HG02588 (cell line): Measurements from ENCODE around the gene EFS.
A peak's percentile ranks its signal among the peaks of the same experiment; 100 is the strongest.
"Not testable (repeated sequence)": the region's sequence is repeated elsewhere in the genome, so short reads cannot be mapped to it uniquely, and the experiment has no call there.

Source experiments
- ATAC-seq: cut with Tn5 transposase; IDR thresholded peaks from one replicate; pipeline ENCODE4 v1.9.1; 2021; ENCODE audit warnings: mild to moderate bottlenecking, moderate library complexity; ENCODE audit not compliant: unreplicated experiment

Gene EFS

GRCh38 chr14:23327947-23328744 lies 36.8 kb downstream of the EFS start:
- no peak for ATAC-seq

- no peak for ATAC-seq
These were observed 38.3 kb downstream of the EFS start for GRCh38 chr14:23326491-23327332.

- not testable (repeated sequence) for ATAC-seq
These were observed 39.2 kb downstream of the EFS start for GRCh38 chr14:23325746-23326145.

- no peak for ATAC-seq
These were observed 40.0 kb downstream of the EFS start for GRCh38 chr14:23324993-23325392.

- no peak for ATAC-seq
These were observed 40.5 kb downstream of the EFS start for GRCh38 chr14:23324455-23324846.

GRCh38 chr14:23323838-23324454 lies 41.0 kb downstream of the EFS start:
- no peak for ATAC-seq

GRCh38 chr14:23322568-23323517 lies 42.1 kb downstream of the EFS start:
- no peak for ATAC-seq

- ATAC-seq = peak; percentile 11
These were observed 43.1 kb downstream of the EFS start for GRCh38 chr14:23321572-23322547.

- ATAC-seq = peak; percentile 91
These were observed 44.1 kb downstream of the EFS start, which contains the start of gene PABPN1 for GRCh38 chr14:23320584-23321571. PABPN1 (plus strand) TSS chr14:23321457; CDS start chr14:23321470, 13 bp downstream.

- ATAC-seq = no peak
These were observed 45.0 kb downstream of the EFS start for GRCh38 chr14:23319746-23320583.

- no peak for ATAC-seq
These were observed 48.7 kb downstream of the EFS start for GRCh38 chr14:23316300-23316699.

GRCh38 chr14:23310546-23310945 lies 54.4 kb downstream of the EFS start:
- ATAC-seq = no peak

GRCh38 chr14:23308721-23309445 lies 56.1 kb downstream of the EFS start:
- ATAC-seq = no peak

- no peak for ATAC-seq
These were observed 57.0 kb downstream of the EFS start for GRCh38 chr14:23307687-23308644.

GRCh38 chr14:23307146-23307530 lies 57.8 kb downstream of the EFS start:
- no peak for ATAC-seq
